Measurements from ENCODE around the gene PIK3CB. TPM values are rescaled to one million over a fixed set of nuclear protein-coding genes. Genes with fewer than 3 reads are reported as not detected.
"Not testable (repeated sequence)": the region's sequence is repeated elsewhere in the genome, so short reads cannot be mapped to it uniquely, and the experiment has no call there.

Gene PIK3CB
- total and polyA plus RNA-seq, 9 donors = 10.6 to 27.1 (median 16.5) TPM

GRCh38 chr3:138803006-138803653 is 31.6 kb downstream of the PIK3CB start:
- WGBS, 3 donors = 85 to 90% (median 87%) methylated on average over 2 of the region's 2 CpGs
- Histone ChIP-seq H3K36me3 (no peaks in the 10 kb centered on the region), H3K27me3 (no peaks in the 10 kb centered on the region), H3K4me3 (no peak overlapping the region), H3K9me3 (no peaks in the 10 kb centered on the region), H3K27ac (no peak overlapping the region), H3K4me1 (ENCODE audit: insufficient read depth) (peaks cover 5% of the 10 kb centered on the region)
- intact Hi-C loops (cut with DNase I) = no loop called here
- no peak for DNase-seq
- no peak for TF ChIP-seq CTCF (IDR thresholded peaks at IDR 0.05)
- no peak for TF ChIP-seq EP300 (IDR thresholded peaks at IDR 0.05)
- TF ChIP-seq POLR2A (IDR thresholded peaks at IDR 0.05) = no peak

GRCh38 chr3:138802223-138802622 is 32.5 kb downstream of the PIK3CB start:
- intact Hi-C loops (cut with DNase I); H3K4me1 ChIP-seq (ENCODE audit: insufficient read depth); H3K27me3 ChIP-seq; H3K9me3 ChIP-seq; DNase-seq; H3K27ac ChIP-seq; H3K4me3 ChIP-seq; H3K36me3 ChIP-seq: not testable (repeated sequence)
- WGBS, 3 donors = 95 to 97% (median 97%) methylated on average over 6 of the region's 6 CpGs

- no peak for DNase-seq
- TF ChIP-seq CTCF (IDR thresholded peaks at IDR 0.05) = no peak
- no peak for TF ChIP-seq EP300 (IDR thresholded peaks at IDR 0.05)
- no peak for TF ChIP-seq POLR2A (IDR thresholded peaks at IDR 0.05)
- 87 to 97% (median 93%) methylated on average over 3 of the region's 3 CpGs for whole genome bisulfite sequencing, 3 donors
- Histone ChIP-seq H3K27ac (no peak overlapping the region), H3K4me3 (no peak overlapping the region), H3K36me3 (no peaks in the 10 kb centered on the region), H3K9me3 (no peaks in the 10 kb centered on the region), H3K27me3 (no peaks in the 10 kb centered on the region), H3K4me1 (ENCODE audit: insufficient read depth) (peaks cover 4% of the 10 kb centered on the region)
- intact Hi-C loops (cut with DNase I) = no loop called here
Observed at GRCh38 chr3:138801792-138802191, 32.9 kb downstream of the PIK3CB start.

GRCh38 chr3:138800248-138800647 is 34.5 kb downstream of the PIK3CB start:
- no peak overlapping the region for H3K4me3 ChIP-seq
- TF ChIP-seq EP300 (IDR thresholded peaks at IDR 0.05) (no peak), CTCF (IDR thresholded peaks at IDR 0.05) (no peak), POLR2A (IDR thresholded peaks at IDR 0.05) (no peak)
- no peak for DNase-seq
- no peaks in the 10 kb centered on the region for H3K36me3 ChIP-seq
- H3K9me3 ChIP-seq = no peaks in the 10 kb centered on the region
- peaks cover 4% of the 10 kb centered on the region for H3K4me1 ChIP-seq (ENCODE audit: insufficient read depth)
- no peaks in the 10 kb centered on the region for H3K27me3 ChIP-seq
- no peak overlapping the region for H3K27ac ChIP-seq
- 88 to 100% (median 96%) methylated on average over 2 of the region's 2 CpGs for WGBS, 3 donors
- intact Hi-C loops (cut with DNase I) = no loop called here

GRCh38 chr3:138799822-138800221 is 34.9 kb downstream of the PIK3CB start:
- Histone ChIP-seq H3K36me3 (no peaks in the 10 kb centered on the region), H3K27ac (no peak overlapping the region), H3K4me3 (no peak overlapping the region), H3K4me1 (ENCODE audit: insufficient read depth) (peaks cover 4% of the 10 kb centered on the region), H3K27me3 (no peaks in the 10 kb centered on the region), H3K9me3 (no peaks in the 10 kb centered on the region)
- intact Hi-C loops (cut with DNase I) = no loop called here
- no peak for DNase-seq
- 76 to 82% (median 79%) methylated on average over 3 of the region's 3 CpGs for WGBS, 3 donors
- TF ChIP-seq POLR2A (IDR thresholded peaks at IDR 0.05) (no peak), EP300 (IDR thresholded peaks at IDR 0.05) (no peak), CTCF (IDR thresholded peaks at IDR 0.05) (no peak)
